GM10248 (cell line): ENCODE results near the gene CYP39A1.
"Not testable (repeated sequence)": the region's sequence is repeated elsewhere in the genome, so short reads cannot be mapped to it uniquely, and the experiment has no call there.

ENCODE experiments used
- CTCF ChIA-PET: fragments of 300-600 bp; sonication (Branson Sonifier 250); formaldehyde crosslinking; extraction: SDS; loops from one replicate; lab custom pipeline; 2021; ENCODE audit warnings: antibody characterized with exemption; lab: Yijun Ruan, JAX
- POLR2A ChIA-PET: fragments of 350-650 bp; sonication (Branson Sonifier 250); formaldehyde crosslinking; extraction: SDS; loops from one replicate; lab custom pipeline; 2020; ENCODE audit warnings: antibody characterized with exemption; lab: Yijun Ruan, JAX
- DNase-seq: peaks from one replicate; pipeline ENCODE4 v3.0.0; 2012; ENCODE audit errors: extremely low spot score
- CTCF ChIP-seq: IDR thresholded peaks from 2 replicates; pipeline ENCODE4 v1.5.1; 2012; ENCODE audit warnings: mild to moderate bottlenecking, low read depth; ENCODE audit errors: extremely low read depth, missing control alignments, control extremely low read depth

CYP39A1 gene

GRCh38 chr6:46651816-46652215 lies 802 bp downstream of the CYP39A1 start:
- POLR2A ChIA-PET, result no interaction called here
- no peak for TF ChIP-seq CTCF
- CTCF ChIA-PET, result no interaction called here
- no peak for DNase-seq

GRCh38 chr6:46651006-46651405 lies 1.6 kb downstream of the CYP39A1 start:
- no peak for DNase-seq
- POLR2A ChIA-PET, result no interaction called here

GRCh38 chr6:46648869-46649492 lies 3.6 kb downstream of the CYP39A1 start:
- TF ChIP-seq CTCF, result no peak
- no peak for DNase-seq
- ChIA-PET CTCF (no interaction called here), POLR2A (no interaction called here)

More at GRCh38 chr6:46651006-46651405, 1.6 kb downstream of the CYP39A1 start:
- CTCF ChIA-PET, result no interaction called here
- TF ChIP-seq CTCF, result no peak

GRCh38 chr6:46648108-46648507 lies 4.5 kb downstream of the CYP39A1 start:
- DNase-seq, CTCF ChIA-PET, POLR2A ChIA-PET: not testable (repeated sequence)

- no peak for TF ChIP-seq CTCF
- POLR2A ChIA-PET, result no interaction called here
- no peak for DNase-seq
- CTCF ChIA-PET, result no interaction called here
These were observed 7.4 kb downstream of the CYP39A1 start for GRCh38 chr6:46645265-46645664.

GRCh38 chr6:46642928-46643751 lies 9.5 kb downstream of the CYP39A1 start:
- no peak for DNase-seq
- no peak for TF ChIP-seq CTCF
- CTCF ChIA-PET, result no interaction called here
- POLR2A ChIA-PET, result no interaction called here

- ChIA-PET POLR2A (no interaction called here), CTCF (no interaction called here)
- DNase-seq, result no peak
- no peak for TF ChIP-seq CTCF
These were observed 14.0 kb downstream of the CYP39A1 start for GRCh38 chr6:46638650-46639049.
